ENCODE results near the gene LEMD2. TPM values are rescaled to one million over a fixed set of nuclear protein-coding genes. Genes with fewer than 3 reads are reported as not detected.

Gene LEMD2
- total RNA-seq, 1 experiment from 2014 or later, result 62.9 TPM

DNA sequence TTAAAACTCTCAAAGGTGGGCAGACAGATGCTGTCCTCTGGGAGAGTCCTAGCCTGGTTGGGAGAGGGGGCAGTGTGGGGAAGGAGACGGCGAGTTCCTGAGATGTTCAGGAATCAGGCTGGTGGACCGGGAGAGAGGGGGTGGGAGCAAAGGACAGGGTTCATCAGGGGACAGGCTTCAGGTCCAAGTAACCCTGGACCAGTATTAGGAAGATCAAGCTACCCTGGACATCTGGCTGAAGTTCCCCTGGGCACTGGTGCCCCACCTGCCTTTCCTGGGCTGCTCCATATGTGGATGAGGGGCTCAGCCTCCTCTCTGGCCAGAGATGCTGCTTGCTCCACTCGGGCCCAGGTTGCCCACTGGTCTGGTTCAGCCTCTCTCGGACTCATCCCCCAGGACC, 41.1 kb downstream of the LEMD2 start (continued):
- TF ChIP-seq, protein P1, sequence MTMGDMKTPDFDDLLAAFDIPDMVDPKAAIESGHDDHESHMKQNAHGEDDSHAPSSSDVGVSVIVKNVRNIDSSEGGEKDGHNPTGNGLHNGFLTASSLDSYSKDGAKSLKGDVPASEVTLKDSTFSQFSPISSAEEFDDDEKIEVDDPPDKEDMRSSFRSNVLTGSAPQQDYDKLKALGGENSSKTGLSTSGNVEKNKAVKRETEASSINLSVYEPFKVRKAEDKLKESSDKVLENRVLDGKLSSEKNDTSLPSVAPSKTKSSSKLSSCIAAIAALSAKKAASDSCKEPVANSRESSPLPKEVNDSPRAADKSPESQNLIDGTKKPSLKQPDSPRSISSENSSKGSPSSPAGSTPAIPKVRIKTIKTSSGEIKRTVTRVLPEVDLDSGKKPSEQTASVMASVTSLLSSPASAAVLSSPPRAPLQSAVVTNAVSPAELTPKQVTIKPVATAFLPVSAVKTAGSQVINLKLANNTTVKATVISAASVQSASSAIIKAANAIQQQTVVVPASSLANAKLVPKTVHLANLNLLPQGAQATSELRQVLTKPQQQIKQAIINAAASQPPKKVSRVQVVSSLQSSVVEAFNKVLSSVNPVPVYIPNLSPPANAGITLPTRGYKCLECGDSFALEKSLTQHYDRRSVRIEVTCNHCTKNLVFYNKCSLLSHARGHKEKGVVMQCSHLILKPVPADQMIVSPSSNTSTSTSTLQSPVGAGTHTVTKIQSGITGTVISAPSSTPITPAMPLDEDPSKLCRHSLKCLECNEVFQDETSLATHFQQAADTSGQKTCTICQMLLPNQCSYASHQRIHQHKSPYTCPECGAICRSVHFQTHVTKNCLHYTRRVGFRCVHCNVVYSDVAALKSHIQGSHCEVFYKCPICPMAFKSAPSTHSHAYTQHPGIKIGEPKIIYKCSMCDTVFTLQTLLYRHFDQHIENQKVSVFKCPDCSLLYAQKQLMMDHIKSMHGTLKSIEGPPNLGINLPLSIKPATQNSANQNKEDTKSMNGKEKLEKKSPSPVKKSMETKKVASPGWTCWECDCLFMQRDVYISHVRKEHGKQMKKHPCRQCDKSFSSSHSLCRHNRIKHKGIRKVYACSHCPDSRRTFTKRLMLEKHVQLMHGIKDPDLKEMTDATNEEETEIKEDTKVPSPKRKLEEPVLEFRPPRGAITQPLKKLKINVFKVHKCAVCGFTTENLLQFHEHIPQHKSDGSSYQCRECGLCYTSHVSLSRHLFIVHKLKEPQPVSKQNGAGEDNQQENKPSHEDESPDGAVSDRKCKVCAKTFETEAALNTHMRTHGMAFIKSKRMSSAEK (CRISPR knock-in tag; IDR thresholded peaks at IDR 0.05; ENCODE audit: borderline replicate concordance), result no peak
- TF ChIP-seq ELF4 (CRISPR knock-in tag; IDR thresholded peaks at IDR 0.05; ENCODE audit: low read depth) (no peak), ETV6 (CRISPR knock-in tag; IDR thresholded peaks at IDR 0.05) (no peak)

- ChIA-PET CTCF (interaction anchor here (0.7 to 3.7 kb wide), 11 partner anchors 8 to 309 kb away, joined by 3 to 26 read pairs (median 5); partner anchors contain the start of gene UQCC2), POLR2A (interaction anchor here (0.6 kb wide), 1 partner anchor 661 kb away, joined by 3 read pairs; no protein-coding TSS in a partner anchor)
- peaks cover 50% of the 10 kb centered on the region for H3K4me1 Mint-ChIP-seq
- H3K9me3 Mint-ChIP-seq, result no peaks in the 10 kb centered on the region
- no peak for TF ChIP-seq HMGA2 (CRISPR knock-in tag; IDR thresholded peaks at IDR 0.05)
- TF ChIP-seq, protein P2, sequence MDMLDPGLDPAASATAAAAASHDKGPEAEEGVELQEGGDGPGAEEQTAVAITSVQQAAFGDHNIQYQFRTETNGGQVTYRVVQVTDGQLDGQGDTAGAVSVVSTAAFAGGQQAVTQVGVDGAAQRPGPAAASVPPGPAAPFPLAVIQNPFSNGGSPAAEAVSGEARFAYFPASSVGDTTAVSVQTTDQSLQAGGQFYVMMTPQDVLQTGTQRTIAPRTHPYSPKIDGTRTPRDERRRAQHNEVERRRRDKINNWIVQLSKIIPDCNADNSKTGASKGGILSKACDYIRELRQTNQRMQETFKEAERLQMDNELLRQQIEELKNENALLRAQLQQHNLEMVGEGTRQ (CRISPR knock-in tag; IDR thresholded peaks at IDR 0.05), result peak; percentile 64
- no peaks in the 10 kb centered on the region; the same call in 1 of the 2 replicates for H3K27me3 Mint-ChIP-seq (ENCODE audit: low read depth)
- no peak for ATAC-seq
- no peaks in the 10 kb centered on the region for H3K36me3 Mint-ChIP-seq
- DNase-seq (ENCODE audit: low spot score), result no peak
- no peak within 1 kb of the TSS for H3K4me3 Mint-ChIP-seq
- H3K27ac Mint-ChIP-seq, result no peak within 1 kb of the TSS
Measured at GRCh38 chr6:33746651-33747100, 42.3 kb downstream of the LEMD2 start, which contains the start of gene IP6K3. Gene IP6K3 (minus strand): TSS chr6:33746905. CDS start chr6:33735476, 11,429 bp downstream.

- ChIA-PET POLR2A (no interaction called here), CTCF (interaction anchor here (0.7 to 3.7 kb wide), 12 partner anchors 8 to 309 kb away, joined by 3 to 26 read pairs (median 4); partner anchors contain the start of gene UQCC2)
- TF ChIP-seq ZNF423 (CRISPR knock-in tag; IDR thresholded peaks at IDR 0.05), result 0 out of 2 replicates have a peak, but pooled peaks have one; percentile 8
- TF ChIP-seq, protein P3, sequence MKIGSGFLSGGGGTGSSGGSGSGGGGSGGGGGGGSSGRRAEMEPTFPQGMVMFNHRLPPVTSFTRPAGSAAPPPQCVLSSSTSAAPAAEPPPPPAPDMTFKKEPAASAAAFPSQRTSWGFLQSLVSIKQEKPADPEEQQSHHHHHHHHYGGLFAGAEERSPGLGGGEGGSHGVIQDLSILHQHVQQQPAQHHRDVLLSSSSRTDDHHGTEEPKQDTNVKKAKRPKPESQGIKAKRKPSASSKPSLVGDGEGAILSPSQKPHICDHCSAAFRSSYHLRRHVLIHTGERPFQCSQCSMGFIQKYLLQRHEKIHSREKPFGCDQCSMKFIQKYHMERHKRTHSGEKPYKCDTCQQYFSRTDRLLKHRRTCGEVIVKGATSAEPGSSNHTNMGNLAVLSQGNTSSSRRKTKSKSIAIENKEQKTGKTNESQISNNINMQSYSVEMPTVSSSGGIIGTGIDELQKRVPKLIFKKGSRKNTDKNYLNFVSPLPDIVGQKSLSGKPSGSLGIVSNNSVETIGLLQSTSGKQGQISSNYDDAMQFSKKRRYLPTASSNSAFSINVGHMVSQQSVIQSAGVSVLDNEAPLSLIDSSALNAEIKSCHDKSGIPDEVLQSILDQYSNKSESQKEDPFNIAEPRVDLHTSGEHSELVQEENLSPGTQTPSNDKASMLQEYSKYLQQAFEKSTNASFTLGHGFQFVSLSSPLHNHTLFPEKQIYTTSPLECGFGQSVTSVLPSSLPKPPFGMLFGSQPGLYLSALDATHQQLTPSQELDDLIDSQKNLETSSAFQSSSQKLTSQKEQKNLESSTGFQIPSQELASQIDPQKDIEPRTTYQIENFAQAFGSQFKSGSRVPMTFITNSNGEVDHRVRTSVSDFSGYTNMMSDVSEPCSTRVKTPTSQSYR (CRISPR knock-in tag; IDR thresholded peaks at IDR 0.05), result 0 out of 2 replicates have a peak, but pooled peaks have one; percentile 44
- no peak for TF ChIP-seq FOXJ3 (CRISPR knock-in tag; IDR thresholded peaks at IDR 0.05; ENCODE audit: borderline replicate concordance)
- Mint-ChIP-seq H3K9me3 (no peaks in the 10 kb centered on the region), H3K27me3 (ENCODE audit: low read depth) (no peaks in the 10 kb centered on the region; the same call in 1 of the 2 replicates), H3K4me3 (no peak overlapping the region), H3K36me3 (no peaks in the 10 kb centered on the region), H3K4me1 (peaks cover 50% of the 10 kb centered on the region), H3K27ac (no peak overlapping the region)
- ATAC-seq (no peak), DNase-seq (ENCODE audit: low spot score) (no peak)
Measured at GRCh38 chr6:33746036-33746600, 42.8 kb downstream of the LEMD2 start.

- Mint-ChIP-seq H3K27ac (peak overlapping the region; percentile 14; the same call in 1 of the 2 replicates), H3K27me3 (ENCODE audit: low read depth) (no peaks in the 10 kb centered on the region; the same call in 1 of the 2 replicates), H3K36me3 (no peaks in the 10 kb centered on the region), H3K9me3 (no peaks in the 10 kb centered on the region), H3K4me1 (peaks cover 50% of the 10 kb centered on the region), H3K4me3 (no peak overlapping the region; the same call in 1 of the 2 replicates)
- DNase-seq (ENCODE audit: low spot score) (no peak), ATAC-seq (no peak)
- ChIA-PET POLR2A (no interaction called here), CTCF (interaction anchor here (0.7 to 3.7 kb wide), 12 partner anchors 9 to 310 kb away, joined by 3 to 26 read pairs (median 4); partner anchors contain the start of gene UQCC2)
- TF ChIP-seq, protein P2 (CRISPR knock-in tag; IDR thresholded peaks at IDR 0.05), result no peak
- no peak for TF ChIP-seq MXD4 (CRISPR knock-in tag; IDR thresholded peaks at IDR 0.05; ENCODE audit: borderline replicate concordance)
- no peak for TF ChIP-seq SMAD3 (CRISPR knock-in tag; IDR thresholded peaks at IDR 0.05; ENCODE audit: borderline replicate concordance)
- no peak for TF ChIP-seq STAT6 (CRISPR knock-in tag; conservative IDR thresholded peaks at IDR 0.05; ENCODE audit: low read depth)
- TF ChIP-seq JAZF1 (CRISPR knock-in tag; IDR thresholded peaks at IDR 0.05), result no peak
- TF ChIP-seq SOX15 (CRISPR knock-in tag; IDR thresholded peaks at IDR 0.05), result no peak
- TF ChIP-seq ERG (CRISPR knock-in tag; IDR thresholded peaks at IDR 0.05), result no peak
Measured at GRCh38 chr6:33745548-33745947, 43.4 kb downstream of the LEMD2 start.

Measured in WTC11 (cell line).